B cell (primary cell): ENCODE measurements around the gene KRTAP10-2. TPM values are rescaled to one million over a fixed set of nuclear protein-coding genes. Genes with fewer than 3 reads are reported as not detected.

Experiments
- ATAC-seq: fragments of 200-7000 bp; cut with Tn5 transposase; one replicate; pipeline ENCODE4 v1.10.0; 2021; ENCODE audit warnings: low read depth, mild to moderate bottlenecking, moderate number of reproducible peaks, moderate library complexity
- CTCF ChIA-PET: fragments of 350-600 bp; sonication (Branson Sonifier 250); formaldehyde crosslinking; loops from one replicate; lab custom pipeline; 2021; ENCODE audit warnings: antibody characterized with exemption, inconsistent platforms; lab: Charles Lee
- POLR2A ChIA-PET: fragments of 350-600 bp; sonication (Branson Sonifier 250); formaldehyde crosslinking; loops from one replicate; lab custom pipeline; 2021; ENCODE audit warnings: antibody characterized with exemption; lab: Charles Lee
- DNase-seq: peaks from one replicate; pipeline ENCODE4 v3.0.0; 2013
- H2AFZ ChIP-seq: 2 replicates; pipeline ENCODE4 v1.6.1; 2012; ENCODE audit warnings: mild to moderate bottlenecking, low read depth, low read length; ENCODE audit not compliant: insufficient read depth, poor library complexity, severe bottlenecking
- H3K27ac ChIP-seq, 2 donors: 1 replicate in 1 of 2; 2 replicates in 1 of 2; pipeline ENCODE4 v1.5.1; 2012 to 2013; ENCODE audit warnings: low read length in 2 of 2, mild to moderate bottlenecking in 2 of 2, moderate library complexity in 1 of 2
- H3K27me3 ChIP-seq, 4 experiments: fragments of 200-600 bp in 1 of 4; sonication (generic) in 1 of 4; replicated peaks in 1 of 4; 1 replicate in 2 of 4; 2 replicates in 2 of 4; pipeline versions ENCODE4 v1.6.1 to v1.7.0; 2013 to 2016; ENCODE audit warnings: low read length in 3 of 4, mild to moderate bottlenecking in 2 of 4, mixed read lengths in 1 of 4, moderate library complexity in 1 of 4; ENCODE audit not compliant: insufficient read depth in 4 of 4, control insufficient read depth in 3 of 4; ENCODE audit errors: control extremely low read depth in 1 of 4
- H3K36me3 ChIP-seq, 2 experiments: replicated peaks in 1 of 2; 1 replicate in 1 of 2; 2 replicates in 1 of 2; pipeline versions ENCODE4 v1.6.1 to v1.7.1; 2013; ENCODE audit warnings: low read length in 1 of 2; ENCODE audit not compliant: insufficient read depth in 2 of 2, control insufficient read depth in 1 of 2; ENCODE audit errors: control extremely low read depth in 1 of 2, extremely low read depth in 1 of 2
- H3K4me1 ChIP-seq, 2 donors: fragments of 200-600 bp in 1 of 2; sonication (generic) in 1 of 2; 1 replicate in 1 of 2; 2 replicates in 1 of 2; pipeline versions ENCODE4 v1.5.1 to v1.6.1; 2013 to 2017; ENCODE audit warnings: low read length in 2 of 2; ENCODE audit not compliant: control insufficient read depth in 2 of 2, insufficient read depth in 2 of 2
- H3K4me2 ChIP-seq: replicated peaks from 2 replicates; pipeline ENCODE3; 2012; ENCODE audit warnings: mild to moderate bottlenecking, low read depth, low read length; ENCODE audit not compliant: poor library complexity, severe bottlenecking
- H3K4me3 ChIP-seq, 5 experiments: fragments of 200-600 bp in 1 of 5; sonication (generic) in 1 of 5; 1 replicate in 3 of 5; 2 replicates in 2 of 5; pipeline versions ENCODE4 v1.5.1 to v1.7.0; 2011 to 2016; ENCODE audit warnings: low read length in 4 of 5, mild to moderate bottlenecking in 4 of 5, low read depth in 2 of 5, control low read depth in 1 of 5, moderate library complexity in 1 of 5; ENCODE audit not compliant: insufficient read depth in 1 of 5; ENCODE audit errors: control extremely low read depth in 1 of 5, extremely low read depth in 1 of 5
- H3K79me2 ChIP-seq: fragments of 200-600 bp; sonication (generic); one replicate; pipeline ENCODE4 v1.6.0; 2016; ENCODE audit warnings: low read length; ENCODE audit not compliant: control insufficient read depth, insufficient read depth
- H3K9ac ChIP-seq: fragments of 200-600 bp; sonication (generic); 2 replicates; pipeline ENCODE4 v1.6.1; 2017; ENCODE audit warnings: mild to moderate bottlenecking, low read length, moderate library complexity
- H3K9me3 ChIP-seq, 3 donors: one replicate each; pipeline versions ENCODE4 v1.6.1 to v1.7.1; 2013; ENCODE audit warnings: low read length in 2 of 3; ENCODE audit not compliant: control insufficient read depth in 2 of 3, insufficient read depth in 1 of 3; ENCODE audit errors: control extremely low read depth in 1 of 3
- H4K20me1 ChIP-seq: 2 replicates; pipeline ENCODE4 v1.6.0; 2012; ENCODE audit warnings: mild to moderate bottlenecking, low read length; ENCODE audit not compliant: insufficient read depth, control insufficient read depth, poor library complexity, severe bottlenecking
- H3K27ac Mint-ChIP-seq: one replicate; pipeline ENCODE4 v1.8.0; 2021; ENCODE audit warnings: mixed read lengths
- H3K27me3 Mint-ChIP-seq: one replicate; pipeline ENCODE4 v1.8.0; 2021; ENCODE audit warnings: mixed read lengths
- H3K4me1 Mint-ChIP-seq: one replicate; pipeline ENCODE4 v1.8.0; 2021; ENCODE audit warnings: mixed read lengths
- H3K4me3 Mint-ChIP-seq: one replicate; pipeline ENCODE4 v1.8.0; 2021; ENCODE audit warnings: mixed read lengths
- H3K9me3 Mint-ChIP-seq: one replicate; pipeline ENCODE4 v1.8.0; 2022; ENCODE audit warnings: mixed read lengths; ENCODE audit not compliant: insufficient read depth
- CTCF ChIP-seq: fragments of 200-600 bp; IDR thresholded peaks from one replicate; pipeline ENCODE4 v1.8.0; 2022; ENCODE audit warnings: antibody characterized with exemption, mild to moderate bottlenecking
- EZH2 ChIP-seq: IDR thresholded peaks from 2 replicates; pipeline ENCODE4 v1.6.1; 2012; ENCODE audit warnings: borderline replicate concordance, low read depth, mild to moderate bottlenecking, moderate library complexity, low read length; ENCODE audit not compliant: insufficient read depth, poor library complexity, severe bottlenecking
- WGBS: methylation state at CpG from one replicate; pipeline ENCODE4 v1.1.5; 2013; ENCODE audit warnings: missing lambda C conversion rate; ENCODE audit not compliant: insufficient coverage; 5-methylcytosine and 5-hydroxymethylcytosine counted together
- intact Hi-C: fragments of 100-400 bp; cut with micrococcal nuclease; formaldehyde crosslinking; loops from one replicate; pipeline ENCODE4 v1.10.0; 2022
- polyA plus RNA-seq: library from polyadenylated mRNA; depleted of rRNA; stranded (reverse); fragments of >200 nt; gene quantifications from 2 replicates; pipeline ENCODE4 v1.2.3, GENCODE V29; 2012
- total RNA-seq, 2 donors: library from RNA; stranded (reverse); fragments of 120-200 nt in 1 of 2; gene quantifications; 1 replicate in 1 of 2; 2 replicates in 1 of 2; pipeline versions ENCODE4 v1.2.3 to v1.2.4, GENCODE V29; 2013 to 2022

Gene KRTAP10-2
- total and polyA plus RNA-seq, 2 donors (not counting 1 experiment from before 2014, with no cell fraction given): not detected

GRCh38 chr21:44534688-44535087 is 16.6 kb downstream of the KRTAP10-2 start:
- Mint-ChIP-seq H3K4me1 (no peaks in the 10 kb centered on the region), H3K9me3 (no peaks in the 10 kb centered on the region), H3K27me3 (peaks cover 22% of the 10 kb centered on the region), H3K4me3 (no peak overlapping the region), H3K27ac (no peak overlapping the region)
- TF ChIP-seq CTCF (no peak), EZH2 (no peak)
- intact Hi-C loops: no loop called here
- no peak overlapping the region for H3K27ac ChIP-seq
- no peak overlapping the region for H3K9ac ChIP-seq
- H3K79me2 ChIP-seq: no peaks in the 10 kb centered on the region
- H3K9me3 ChIP-seq: peaks cover 0 to 3% (median 0%) of the 10 kb centered on the region in 3 donors
- POLR2A ChIA-PET: no interaction called here
- no peaks in the 10 kb centered on the region for H4K20me1 ChIP-seq
- no peak overlapping the region for H3K4me2 ChIP-seq
- H3K36me3 ChIP-seq: no peaks in the 10 kb centered on the region
- WGBS: 93% methylated on average over 6 of the region's 6 CpGs
- CTCF ChIA-PET: no interaction called here
- H3K4me3 ChIP-seq: no peak overlapping the region
- no peak for DNase-seq
- no peaks in the 10 kb centered on the region for H3K27me3 ChIP-seq
- H3K4me1 ChIP-seq: no peaks in the 10 kb centered on the region
- no peak for ATAC-seq
- no peak overlapping the region for H2AFZ ChIP-seq

- no peak overlapping the region for H3K4me3 ChIP-seq
- H3K4me1 Mint-ChIP-seq: no peaks in the 10 kb centered on the region
- no peak overlapping the region for H3K4me3 Mint-ChIP-seq
- H3K36me3 ChIP-seq: no peaks in the 10 kb centered on the region
- ChIA-PET POLR2A (no interaction called here), CTCF (no interaction called here)
- no peaks in the 10 kb centered on the region for H3K27me3 ChIP-seq
- 96% methylated on average over 6 of the region's 21 CpGs for WGBS
- no peaks in the 10 kb centered on the region for H3K4me1 ChIP-seq
- ATAC-seq: peak; percentile 17
- no peak overlapping the region for H3K9ac ChIP-seq
- H3K27me3 Mint-ChIP-seq: peaks cover 18% of the 10 kb centered on the region
- no peak overlapping the region for H3K27ac Mint-ChIP-seq
- H2AFZ ChIP-seq: no peak overlapping the region
- peaks cover 0 to 3% (median 0%) of the 10 kb centered on the region in 3 donors for H3K9me3 ChIP-seq
- no peaks in the 10 kb centered on the region for H3K9me3 Mint-ChIP-seq
- no peak for TF ChIP-seq EZH2
- TF ChIP-seq CTCF: no peak
- H3K27ac ChIP-seq: no peak overlapping the region
- no peak for DNase-seq
- H3K4me2 ChIP-seq: no peak overlapping the region
- H4K20me1 ChIP-seq: no peaks in the 10 kb centered on the region
- intact Hi-C loops: no loop called here
- H3K79me2 ChIP-seq: no peaks in the 10 kb centered on the region
These were observed 17.2 kb downstream of the KRTAP10-2 start for GRCh38 chr21:44533891-44534627.
